NCI-H446 treated with DMSO at 0.1 percent for 48 hours (cell line): ENCODE measurements around the gene TAF10.

Source experiments
- DNase-seq: peaks from one replicate; lab custom pipeline; 2025; lab: John Stamatoyannopoulos, UW

The TAF10 gene

DNA sequence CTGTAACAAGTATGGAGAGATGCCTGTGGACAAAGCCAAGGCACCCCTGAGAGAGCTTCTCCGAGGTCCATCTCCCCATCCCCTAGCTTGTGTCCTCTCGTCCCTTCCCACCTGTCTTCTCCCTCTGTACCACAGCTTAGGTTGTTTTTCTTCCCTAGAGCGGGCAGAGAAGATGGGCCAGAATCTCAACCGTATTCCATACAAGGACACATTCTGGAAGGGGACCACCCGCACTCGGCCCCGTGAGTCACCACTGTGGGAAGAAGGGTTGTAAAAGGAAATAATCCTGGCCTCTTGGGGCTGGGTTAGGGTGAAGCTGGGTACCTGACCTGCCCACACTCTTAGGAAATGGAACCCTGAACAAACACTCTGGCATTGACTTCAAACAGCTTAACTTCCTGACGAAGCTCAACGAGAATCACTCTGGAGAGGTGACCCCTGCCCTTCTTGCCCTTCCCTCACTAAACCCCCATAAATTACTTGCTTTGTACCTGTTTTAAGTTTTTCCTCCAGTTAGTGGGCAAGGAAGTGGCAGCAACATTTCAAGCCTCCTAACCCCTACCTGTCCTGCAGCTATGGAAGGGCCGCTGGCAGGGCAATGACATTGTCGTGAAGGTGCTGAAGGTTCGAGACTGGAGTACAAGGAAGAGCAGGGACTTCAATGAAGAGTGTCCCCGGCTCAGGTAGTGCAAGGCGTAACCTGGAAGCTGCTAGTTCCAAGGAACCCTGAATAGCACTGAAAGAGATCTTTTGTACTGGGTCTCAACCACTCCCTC, 3.1 kb downstream of the TAF10 start:
- no peak for DNase-seq

- no peak for DNase-seq
Observed at GRCh38 chr11:6608011-6608410, 4.0 kb downstream of the TAF10 start.

GRCh38 chr11:6607190-6607795, 4.7 kb downstream of the TAF10 start:
- DNase-seq = no peak

GRCh38 chr11:6606471-6607189, 5.4 kb downstream of the TAF10 start:
- DNase-seq = peak; percentile 38

DNA sequence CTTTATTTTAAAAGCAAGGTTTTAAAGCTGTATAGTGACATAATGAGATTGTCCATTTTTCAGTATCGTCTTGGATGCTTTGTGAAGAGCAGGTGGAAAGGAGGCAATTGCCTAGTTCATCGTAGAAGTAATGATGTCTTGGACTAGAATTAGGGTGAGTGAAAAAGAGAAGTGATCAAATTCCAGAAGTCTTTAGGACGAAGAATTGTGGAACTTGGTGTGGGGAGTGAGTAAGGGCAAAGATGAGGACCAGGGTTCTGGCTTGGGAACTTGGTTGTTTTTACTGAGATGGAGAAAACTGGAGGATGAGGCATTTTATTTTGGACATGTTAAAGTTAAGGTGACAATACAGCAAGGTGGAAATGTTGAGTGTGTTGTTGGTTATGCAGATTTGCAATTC, 7.2 kb downstream of the TAF10 start:
- no peak for DNase-seq

DNA sequence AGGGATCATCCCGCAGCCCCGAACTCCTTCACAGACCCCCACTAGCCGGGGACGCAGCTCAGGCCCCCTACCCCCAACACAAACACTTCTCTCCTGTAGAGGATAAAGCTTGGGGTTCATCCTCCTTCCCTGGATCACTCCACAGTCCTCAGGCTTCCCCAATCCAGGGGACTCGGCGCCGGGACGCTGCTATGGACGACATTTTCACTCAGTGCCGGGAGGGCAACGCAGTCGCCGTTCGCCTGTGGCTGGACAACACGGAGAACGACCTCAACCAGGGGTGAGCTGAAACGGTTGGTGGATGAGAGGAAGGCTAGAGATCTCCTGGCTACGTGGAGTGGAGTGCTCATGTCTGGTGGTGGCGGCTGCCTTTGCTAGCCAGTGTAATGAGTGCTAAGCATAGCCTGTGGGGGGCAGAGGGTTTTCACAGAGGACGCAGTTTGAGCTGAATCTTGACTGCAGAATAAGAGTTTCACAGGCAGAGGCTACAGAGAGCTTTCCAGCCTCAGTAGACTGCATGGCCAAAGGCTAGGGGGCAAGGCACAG, 7.9 kb downstream of the TAF10 start:
- DNase-seq = no peak

- peak; percentile 66 for DNase-seq
Observed at GRCh38 chr11:6603287-6604080, 8.5 kb downstream of the TAF10 start, which contains the start of the genes ILK and RRP8. ILK (plus strand) TSS chr11:6603774; CDS start chr11:6604272, 498 bp downstream. RRP8 (minus strand) TSS chr11:6603616; CDS start chr11:6603502, 114 bp downstream.

DNA sequence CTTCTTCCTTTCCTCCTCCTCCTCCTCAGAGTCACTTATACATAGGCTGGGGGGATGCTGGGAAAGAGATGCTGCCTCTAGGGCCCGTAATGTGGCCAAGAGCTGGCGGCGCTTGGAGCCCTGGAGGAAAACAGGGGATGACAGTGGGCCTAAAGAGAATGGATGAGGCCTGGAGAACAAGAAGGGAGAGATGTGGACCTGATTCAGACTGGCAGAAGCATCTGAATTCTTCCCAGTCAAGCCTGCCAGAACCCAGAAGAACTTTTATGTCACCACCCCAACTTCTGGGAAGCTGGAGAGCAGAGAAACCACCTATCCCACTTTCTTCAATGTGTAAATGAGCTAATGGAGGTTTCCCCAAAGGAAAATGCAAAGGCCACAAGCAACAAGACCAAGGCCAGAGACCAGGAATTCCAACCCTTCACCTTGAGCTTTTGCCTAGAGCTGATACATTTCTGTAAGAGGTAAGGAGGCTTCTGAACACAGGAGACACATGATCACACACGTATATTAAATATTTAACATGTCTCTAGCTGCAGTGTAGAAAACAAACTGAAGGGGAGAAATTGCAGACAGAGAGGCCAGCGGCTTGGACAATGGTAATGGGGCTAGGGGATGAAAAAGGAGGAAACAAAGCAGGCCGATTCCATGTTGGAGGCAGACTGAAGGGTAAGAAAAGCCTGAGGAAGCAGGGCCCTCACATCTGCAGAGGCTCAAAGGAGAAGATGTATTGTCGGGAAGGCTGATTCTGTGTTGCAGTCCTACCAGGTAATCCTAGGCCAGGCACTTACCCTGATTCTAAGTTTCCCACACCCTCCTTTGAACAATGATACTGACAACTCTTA, 9.7 kb downstream of the TAF10 start:
- no peak for DNase-seq

GRCh38 chr11:6601041-6601461, 11.0 kb downstream of the TAF10 start:
- DNase-seq = no peak

GRCh38 chr11:6599881-6600390, 12.1 kb downstream of the TAF10 start:
- DNase-seq = no peak

- no peak for DNase-seq
Observed at GRCh38 chr11:6599449-6599848, 12.6 kb downstream of the TAF10 start.

DNA sequence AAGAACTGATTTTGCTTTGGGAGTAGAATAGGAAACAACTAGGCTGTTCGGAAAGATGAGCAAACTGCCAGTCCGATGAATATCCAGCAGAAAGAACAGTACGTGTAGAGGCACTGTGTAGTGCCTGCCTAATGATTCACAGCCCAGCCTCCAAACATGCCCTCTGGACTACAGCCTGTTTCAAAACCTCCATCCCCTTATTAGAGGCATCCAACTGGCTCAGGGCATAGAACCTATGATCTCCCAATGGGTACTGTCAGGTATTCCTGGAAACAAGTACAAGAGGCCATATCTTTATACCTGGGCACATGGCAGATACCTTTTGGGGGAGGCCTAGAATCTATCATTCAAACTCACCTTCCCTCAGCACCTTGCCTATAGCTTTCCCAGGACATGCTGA, 13.5 kb downstream of the TAF10 start:
- no peak for DNase-seq

GRCh38 chr11:6596239-6596877, 15.7 kb downstream of the TAF10 start:
- DNase-seq = no peak

DNA sequence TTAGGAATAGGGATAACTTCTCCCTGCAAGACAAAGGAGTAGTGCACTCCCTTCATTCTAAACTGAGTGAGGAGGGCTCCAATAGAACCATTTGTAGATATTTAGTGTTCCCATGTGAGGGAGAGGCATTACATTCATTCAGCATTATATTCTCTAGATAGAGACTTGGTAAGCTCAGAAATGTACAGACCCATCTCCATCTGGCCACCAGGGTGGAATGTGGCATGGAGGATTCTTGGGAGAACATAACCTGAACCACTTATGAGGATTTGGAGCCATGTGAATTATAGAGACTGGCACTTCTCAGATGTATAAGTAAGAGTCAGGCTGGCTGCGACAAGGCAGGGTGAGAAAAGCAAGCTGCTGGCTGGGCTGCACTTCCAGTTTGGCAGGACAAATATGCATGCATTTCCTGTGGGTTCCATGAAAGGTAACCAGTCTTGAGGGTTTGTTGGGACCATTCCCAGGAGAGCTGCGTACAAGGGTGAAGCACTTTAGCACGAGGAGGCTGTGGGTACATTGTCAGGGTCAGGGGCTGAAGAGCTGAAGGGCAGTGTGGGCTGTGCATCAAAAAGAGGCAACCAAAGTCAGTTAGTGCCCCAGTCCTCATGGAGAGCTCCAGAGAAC, 17.8 kb downstream of the TAF10 start:
- no peak for DNase-seq

- DNase-seq = no peak
Observed at GRCh38 chr11:6588018-6588417, 24.0 kb downstream of the TAF10 start.

- peak; percentile 66 for DNase-seq
Observed at GRCh38 chr11:6587360-6587953, 24.6 kb downstream of the TAF10 start.

- no peak for DNase-seq
Observed at GRCh38 chr11:6586434-6587359, 25.3 kb downstream of the TAF10 start.

DNA sequence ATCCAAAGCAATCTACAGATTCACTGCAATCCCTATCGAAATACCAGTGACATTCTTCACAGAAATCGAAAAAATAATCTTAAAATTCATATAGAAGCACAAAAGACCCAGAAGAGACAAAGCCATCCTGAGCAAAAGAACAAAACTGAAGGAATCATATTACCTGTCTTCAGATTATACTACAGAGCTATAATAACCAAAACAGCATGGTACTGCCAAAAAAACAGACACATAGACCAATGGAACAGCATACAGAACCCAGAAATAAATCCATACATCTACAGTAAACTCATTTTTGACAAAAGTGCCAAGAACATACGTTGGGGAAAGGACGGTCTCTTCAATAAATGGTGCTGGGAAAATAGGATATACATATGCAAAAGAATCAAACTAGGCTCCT, 27.5 kb downstream of the TAF10 start:
- no peak for DNase-seq
